Amygdala (tissue), 56 donors: Measurements from ENCODE around the gene BMPER.

Experiments
- DNase-seq, 56 donors: peaks; one replicate each; lab custom pipeline; 2025; lab: John Stamatoyannopoulos, UW

The BMPER gene

DNA sequence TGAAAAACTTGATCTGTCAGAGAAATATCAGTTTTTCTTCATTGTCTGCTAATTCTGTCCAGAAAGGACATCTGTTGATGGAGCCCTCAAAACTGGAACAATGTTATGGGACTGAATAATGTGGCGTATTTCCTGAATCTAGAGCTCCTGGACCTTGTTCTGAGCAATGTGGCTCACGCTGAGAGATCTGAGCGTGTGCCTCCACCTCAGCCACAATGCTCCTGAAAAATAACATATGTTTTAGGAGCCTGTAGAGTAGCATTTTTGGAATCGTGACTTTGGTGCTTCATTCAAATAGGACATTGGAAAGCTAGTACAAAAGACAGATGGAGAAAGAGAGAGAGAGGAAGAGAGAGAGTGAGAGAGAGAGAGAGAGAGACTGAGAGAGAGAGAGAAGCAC is 110.3 kb downstream of the BMPER start:
- DNase-seq, result no peak

GRCh38 chr7:34016876-34017275 is 111.5 kb downstream of the BMPER start:
- DNase-seq, result no peak

DNA sequence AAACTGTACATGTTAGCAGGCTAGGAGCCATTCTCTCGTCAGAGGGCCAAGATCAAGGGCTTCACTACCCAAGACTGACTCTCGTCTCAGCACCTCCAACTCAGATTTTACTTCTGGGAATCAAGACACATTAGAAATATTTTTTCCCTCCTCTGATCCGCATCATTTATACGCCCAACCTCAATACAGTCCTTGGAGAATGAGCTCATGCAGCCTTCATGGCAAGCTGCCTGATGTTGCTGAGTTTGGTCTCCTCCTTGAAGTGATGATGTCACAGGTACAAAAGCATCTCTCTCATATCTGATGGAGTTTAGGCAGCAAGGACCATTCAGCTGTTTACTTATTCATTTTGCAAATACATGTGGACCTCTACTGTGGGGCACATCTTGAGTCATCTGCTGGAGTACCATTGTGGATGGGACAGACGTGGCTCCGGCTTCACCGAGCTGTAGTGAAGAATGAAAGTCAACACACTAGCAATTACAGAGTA is 114.0 kb downstream of the BMPER start:
- no peak for DNase-seq

DNA sequence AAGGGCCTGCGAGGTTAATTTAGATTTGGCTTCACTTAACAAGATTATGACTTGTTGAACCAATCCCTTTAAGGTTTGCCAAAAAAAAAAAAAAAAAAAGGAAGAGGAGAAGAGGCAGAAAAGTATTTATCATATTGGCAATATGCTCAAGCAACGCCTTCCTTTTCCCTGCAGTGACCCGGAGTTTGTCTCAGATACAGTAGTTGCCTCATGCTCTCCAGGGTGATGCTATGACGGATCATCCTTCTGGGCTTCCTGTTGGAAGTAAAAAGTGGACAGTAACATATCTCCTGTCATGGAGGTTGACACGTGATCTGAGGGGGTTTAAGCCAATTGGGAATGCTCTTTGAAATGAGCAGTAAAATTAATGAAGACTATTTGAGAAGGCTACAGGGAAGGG is 117.3 kb downstream of the BMPER start:
- no peak for DNase-seq

GRCh38 chr7:34025600-34025999 is 120.3 kb downstream of the BMPER start:
- DNase-seq, result no peak

- DNase-seq, result no peak
Measured at GRCh38 chr7:34026481-34027190, 121.3 kb downstream of the BMPER start.

GRCh38 chr7:34031156-34031555 is 125.8 kb downstream of the BMPER start:
- DNase-seq, result no peak

DNA sequence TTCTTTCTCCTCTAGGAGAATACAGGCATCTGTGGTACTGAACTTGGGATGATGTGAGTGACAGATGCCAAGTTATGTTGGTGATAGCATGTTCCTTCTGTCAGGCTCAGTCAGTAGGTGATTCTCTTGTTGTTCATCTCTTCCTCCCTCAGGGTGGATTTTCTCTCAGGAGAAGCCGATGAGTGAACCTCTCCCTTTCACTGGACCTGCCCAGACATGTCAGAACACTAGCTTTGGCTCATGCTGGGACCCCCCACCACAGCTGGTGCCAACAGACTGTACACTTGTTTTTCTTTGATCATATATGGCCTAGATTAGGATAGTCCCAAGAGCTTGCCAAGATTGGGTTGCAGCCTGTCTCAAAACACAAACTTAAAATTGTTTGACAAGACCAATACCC is 129.4 kb downstream of the BMPER start:
- no peak for DNase-seq

GRCh38 chr7:34036051-34036920 is 130.9 kb downstream of the BMPER start:
- no peak for DNase-seq

- DNase-seq, result peak in 3 of 56 donors; percentile 3 to 20 (median 5)
Measured at GRCh38 chr7:34036972-34037792, 131.8 kb downstream of the BMPER start.

DNA sequence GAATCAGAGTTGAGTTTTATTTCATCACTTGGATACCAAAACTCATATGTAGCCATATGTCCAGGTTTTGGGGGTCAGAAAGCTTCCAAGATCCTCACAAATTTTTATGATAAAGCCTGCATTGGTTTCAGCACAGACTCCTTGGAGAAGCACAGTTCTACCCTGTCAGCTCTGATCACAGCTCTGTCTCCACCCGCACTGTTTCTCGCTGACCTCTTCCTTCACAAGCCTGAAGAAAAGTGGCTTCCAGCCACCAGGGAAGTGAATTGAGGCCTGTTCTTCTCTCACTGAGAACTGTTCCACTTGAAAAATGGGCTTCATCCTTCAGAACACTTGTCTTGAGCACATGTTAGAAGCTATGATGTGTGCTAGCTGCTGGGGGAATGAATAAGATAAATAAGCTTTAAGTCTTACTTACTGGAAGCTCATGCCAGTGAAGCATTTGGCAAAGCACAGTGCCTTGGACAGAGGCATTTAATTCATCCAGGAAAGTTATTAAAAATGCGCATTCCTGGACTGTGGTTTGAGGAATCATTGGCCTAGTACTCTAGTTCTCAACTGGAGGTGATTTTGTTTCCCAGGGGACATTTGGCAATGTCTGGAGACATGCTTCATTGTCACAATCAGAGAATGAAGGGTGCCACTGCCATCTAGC is 133.6 kb downstream of the BMPER start:
- no peak for DNase-seq

DNA sequence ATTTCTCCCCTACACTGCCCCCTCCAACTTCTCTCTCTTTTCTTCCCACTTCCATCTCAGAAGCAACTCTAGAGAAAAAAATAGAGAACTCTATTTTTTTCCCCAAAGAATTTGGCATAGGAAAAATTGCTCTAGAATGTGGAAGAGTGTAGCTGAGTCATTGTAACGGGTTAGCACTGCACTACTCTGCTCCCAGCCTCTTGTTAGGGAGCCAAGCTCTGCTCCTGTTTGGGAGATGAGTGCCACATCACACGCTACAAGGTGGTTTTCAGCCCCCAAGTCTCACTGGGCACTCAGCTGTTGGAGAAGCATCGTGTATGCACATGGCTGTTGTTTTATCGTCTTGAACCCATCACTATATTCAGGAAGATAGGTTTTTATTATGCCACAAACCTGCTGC is 136.4 kb downstream of the BMPER start:
- DNase-seq, result no peak

GRCh38 chr7:34042406-34042805 is 137.1 kb downstream of the BMPER start:
- DNase-seq, result no peak

- DNase-seq, result no peak
Measured at GRCh38 chr7:34043461-34044305, 138.3 kb downstream of the BMPER start.

GRCh38 chr7:34044306-34044643 is 138.9 kb downstream of the BMPER start:
- no peak for DNase-seq

- DNase-seq, result no peak
Measured at GRCh38 chr7:34044734-34045353, 139.5 kb downstream of the BMPER start.

GRCh38 chr7:34048445-34048844 is 143.1 kb downstream of the BMPER start:
- DNase-seq, result no peak

GRCh38 chr7:34054075-34054474 is 148.7 kb downstream of the BMPER start:
- no peak for DNase-seq

DNA sequence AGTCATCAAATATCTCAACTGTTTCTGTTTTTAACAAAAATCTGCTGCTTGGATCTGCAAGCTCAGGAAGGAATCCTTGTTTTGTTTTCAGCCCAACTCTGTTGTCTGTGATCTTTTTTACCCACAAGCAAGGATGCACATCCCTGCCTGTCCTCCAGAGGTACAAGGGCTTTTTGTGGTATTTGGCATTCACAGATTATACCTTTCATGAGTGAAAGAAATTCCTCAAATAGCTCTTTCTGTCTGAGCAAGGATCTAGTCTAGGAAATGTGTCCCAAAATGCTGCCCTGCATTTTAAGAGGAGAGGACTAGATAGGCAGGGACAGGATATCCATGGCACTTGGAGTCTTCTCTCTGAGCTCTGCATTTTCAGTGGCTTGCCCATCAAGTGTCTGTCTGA is 151.8 kb downstream of the BMPER start:
- no peak for DNase-seq
